ENCODE data around the gene FOSL2. TPM values are rescaled to one million over a fixed set of nuclear protein-coding genes. Genes with fewer than 3 reads are reported as not detected.

Gene FOSL2
- total RNA-seq, 3 donors from 2014 or later (not counting 1 experiment from before 2014, with no cell fraction given) = 414 to 531 (median 455) TPM

DNA sequence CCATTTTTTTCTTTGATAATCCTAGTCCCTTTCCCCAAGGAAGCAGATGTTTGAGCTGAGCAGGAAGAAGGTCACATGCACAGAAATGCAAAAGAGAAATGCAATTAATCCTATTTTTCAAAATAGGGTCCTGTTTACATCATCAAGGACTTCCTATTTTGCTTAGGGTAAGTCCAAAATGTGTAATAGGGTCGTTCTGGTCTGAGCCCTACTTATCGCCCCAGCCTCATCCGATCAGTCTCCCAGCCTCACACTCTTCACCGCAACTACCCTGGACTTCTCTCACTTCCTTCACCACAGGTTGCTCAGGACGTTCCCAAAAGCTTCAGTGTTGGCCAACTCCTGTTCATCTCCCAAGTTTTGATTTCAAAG lies 32.8 kb downstream of the FOSL2 start:
- Mint-ChIP-seq H3K27ac (peak overlapping the region; percentile 93 to 96), H3K4me1 (peaks cover 68 to 69% of the 10 kb centered on the region in 2 donors), H3K27me3 (ENCODE audit: low read depth in 2 of 2) (no peaks in the 10 kb centered on the region), H3K36me3 (no peaks in the 10 kb centered on the region), H3K4me3 (peak overlapping the region; percentile 87), H3K9me3 (no peaks in the 10 kb centered on the region)
- intact Hi-C loops (cut with micrococcal nuclease) = no loop called here
- no peaks in the 10 kb centered on the region for H3K27me3 ChIP-seq (ENCODE audit: control insufficient read depth, insufficient read depth, low read length)
- 77% methylated on average over 5 of the region's 5 CpGs for WGBS (ENCODE audit: insufficient coverage)
- H3K4me1 ChIP-seq (ENCODE audit: control insufficient read depth, insufficient read depth, low read length) = peaks cover 47% of the 10 kb centered on the region
- H3K4me3 ChIP-seq (ENCODE audit: low read length) = no peak overlapping the region
- TF ChIP-seq, protein P1, sequence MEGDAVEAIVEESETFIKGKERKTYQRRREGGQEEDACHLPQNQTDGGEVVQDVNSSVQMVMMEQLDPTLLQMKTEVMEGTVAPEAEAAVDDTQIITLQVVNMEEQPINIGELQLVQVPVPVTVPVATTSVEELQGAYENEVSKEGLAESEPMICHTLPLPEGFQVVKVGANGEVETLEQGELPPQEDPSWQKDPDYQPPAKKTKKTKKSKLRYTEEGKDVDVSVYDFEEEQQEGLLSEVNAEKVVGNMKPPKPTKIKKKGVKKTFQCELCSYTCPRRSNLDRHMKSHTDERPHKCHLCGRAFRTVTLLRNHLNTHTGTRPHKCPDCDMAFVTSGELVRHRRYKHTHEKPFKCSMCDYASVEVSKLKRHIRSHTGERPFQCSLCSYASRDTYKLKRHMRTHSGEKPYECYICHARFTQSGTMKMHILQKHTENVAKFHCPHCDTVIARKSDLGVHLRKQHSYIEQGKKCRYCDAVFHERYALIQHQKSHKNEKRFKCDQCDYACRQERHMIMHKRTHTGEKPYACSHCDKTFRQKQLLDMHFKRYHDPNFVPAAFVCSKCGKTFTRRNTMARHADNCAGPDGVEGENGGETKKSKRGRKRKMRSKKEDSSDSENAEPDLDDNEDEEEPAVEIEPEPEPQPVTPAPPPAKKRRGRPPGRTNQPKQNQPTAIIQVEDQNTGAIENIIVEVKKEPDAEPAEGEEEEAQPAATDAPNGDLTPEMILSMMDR (IDR thresholded peaks at IDR 0.05) = no peak
- no peak for DNase-seq
- ATAC-seq = no peak
- H3K36me3 ChIP-seq (ENCODE audit: control insufficient read depth, insufficient read depth, low read length) = peaks cover under 1% of the 10 kb centered on the region
- H3K27ac ChIP-seq (ENCODE audit: low read length) = peak overlapping the region; percentile 95
- H3K9me3 ChIP-seq (ENCODE audit: control insufficient read depth, insufficient read depth, low read length) = no peaks in the 10 kb centered on the region

DNA sequence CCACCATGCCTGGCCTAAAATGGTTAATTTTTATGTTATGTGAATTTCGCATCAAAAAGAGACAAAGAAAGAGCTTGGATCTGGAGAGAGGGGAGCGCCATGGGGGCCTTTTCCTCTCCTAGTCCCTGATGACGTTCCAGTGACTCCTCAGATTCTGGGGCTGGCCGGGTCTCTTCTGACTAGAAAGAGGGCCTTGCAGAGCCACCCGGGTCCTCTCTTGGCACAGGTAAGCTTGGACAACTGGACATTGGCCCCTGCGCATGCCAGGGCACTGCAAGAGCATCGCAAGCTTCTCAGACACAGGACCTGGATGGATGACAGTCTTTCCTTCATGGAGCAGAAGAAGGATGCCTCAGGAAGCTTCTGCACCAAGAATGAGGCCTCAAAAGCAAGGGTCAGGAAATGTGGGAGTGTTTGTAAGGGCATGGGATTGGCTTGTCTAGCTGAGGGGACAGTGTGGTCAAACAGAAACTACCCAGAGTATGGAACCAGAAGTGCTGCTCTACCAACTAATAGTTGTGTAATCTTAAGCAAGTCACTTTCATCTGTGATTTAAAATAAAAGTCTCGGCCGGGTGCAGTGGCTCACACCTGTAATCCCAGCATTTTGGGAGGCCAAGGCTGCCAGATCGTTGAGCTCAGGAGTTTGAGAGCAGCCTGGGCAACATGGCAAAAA lies 35.2 kb downstream of the FOSL2 start:
- Mint-ChIP-seq H3K27me3 (ENCODE audit: low read depth in 2 of 2) (no peaks in the 10 kb centered on the region), H3K36me3 (no peaks in the 10 kb centered on the region), H3K4me3 (no peak overlapping the region), H3K4me1 (peaks cover 73 to 74% of the 10 kb centered on the region in 2 donors), H3K27ac (no peak overlapping the region), H3K9me3 (no peaks in the 10 kb centered on the region)
- WGBS (ENCODE audit: insufficient coverage) = 94% methylated on average over 10 of the region's 10 CpGs
- Histone ChIP-seq H3K27me3 (ENCODE audit: control insufficient read depth, insufficient read depth, low read length) (no peaks in the 10 kb centered on the region), H3K4me3 (ENCODE audit: low read length) (no peak overlapping the region), H3K27ac (ENCODE audit: low read length) (no peak overlapping the region), H3K4me1 (ENCODE audit: control insufficient read depth, insufficient read depth, low read length) (peaks cover 59% of the 10 kb centered on the region), H3K36me3 (ENCODE audit: control insufficient read depth, insufficient read depth, low read length) (no peaks in the 10 kb centered on the region), H3K9me3 (ENCODE audit: control insufficient read depth, insufficient read depth, low read length) (no peaks in the 10 kb centered on the region)
- intact Hi-C loops (cut with micrococcal nuclease) = no loop called here
- no peak for ATAC-seq
- DNase-seq = no peak
- TF ChIP-seq, protein P1 (IDR thresholded peaks at IDR 0.05) = no peak

DNA sequence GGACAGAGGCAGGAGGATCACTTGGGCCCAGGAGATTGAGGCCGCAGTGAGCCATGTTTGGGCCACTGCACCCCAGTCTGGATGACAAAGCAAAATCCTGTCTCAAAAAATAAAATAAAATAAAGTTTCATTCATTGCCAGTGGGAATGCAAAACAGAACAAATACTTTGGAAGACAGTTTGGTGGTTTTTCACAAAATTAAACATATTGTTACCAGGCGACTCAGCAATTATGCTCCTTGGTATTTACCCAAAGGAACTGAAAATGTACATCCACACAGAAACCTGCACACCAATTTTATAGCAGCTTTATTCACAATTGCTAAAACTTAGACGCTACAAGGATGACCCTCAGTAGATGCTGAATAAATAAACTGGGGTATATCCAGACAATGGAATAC lies 35.8 kb downstream of the FOSL2 start:
- peaks cover 55% of the 10 kb centered on the region for H3K4me1 ChIP-seq (ENCODE audit: control insufficient read depth, insufficient read depth, low read length)
- H3K9me3 ChIP-seq (ENCODE audit: control insufficient read depth, insufficient read depth, low read length) = no peaks in the 10 kb centered on the region
- Mint-ChIP-seq H3K4me1 (peaks cover 74% of the 10 kb centered on the region in 2 donors), H3K27me3 (ENCODE audit: low read depth in 2 of 2) (no peaks in the 10 kb centered on the region), H3K27ac (no peak overlapping the region), H3K36me3 (no peaks in the 10 kb centered on the region), H3K4me3 (no peak overlapping the region), H3K9me3 (no peaks in the 10 kb centered on the region)
- no peak overlapping the region for H3K27ac ChIP-seq (ENCODE audit: low read length)
- no peaks in the 10 kb centered on the region for H3K36me3 ChIP-seq (ENCODE audit: control insufficient read depth, insufficient read depth, low read length)
- intact Hi-C loops (cut with micrococcal nuclease) = no loop called here
- no peak for ATAC-seq
- WGBS (ENCODE audit: insufficient coverage) = 91% methylated on average over 3 of the region's 3 CpGs
- no peak for DNase-seq
- H3K27me3 ChIP-seq (ENCODE audit: control insufficient read depth, insufficient read depth, low read length) = no peaks in the 10 kb centered on the region
- TF ChIP-seq, protein P1 (IDR thresholded peaks at IDR 0.05) = no peak
- H3K4me3 ChIP-seq (ENCODE audit: low read length) = no peak overlapping the region

All from natural killer cell (primary cell).